ENCODE data around the gene SLC5A2.
A peak's percentile ranks its signal among the peaks of the same experiment; 100 is the strongest.

SLC5A2 gene

GRCh38 chr16:31504159-31504558 lies 21.2 kb downstream of the SLC5A2 start:
- no peaks in the 10 kb centered on the region for H3K9me3 ChIP-seq (ENCODE audit: insufficient read depth, low read length)
- peaks cover 6% of the 10 kb centered on the region; the same call in 1 of the 2 replicates for H4K20me1 ChIP-seq (ENCODE audit: insufficient read depth, low read length)
- no peak overlapping the region for H3K9ac ChIP-seq (ENCODE audit: low read length)
- H3K27me3 ChIP-seq (ENCODE audit: low read depth, low read length) = no peaks in the 10 kb centered on the region
- H3K4me1 ChIP-seq (ENCODE audit: low read length) = peaks cover 26% of the 10 kb centered on the region
- peaks cover 8% of the 10 kb centered on the region for H3K36me3 ChIP-seq (replicated peaks; ENCODE audit: low read depth, low read length)
- no peak for TF ChIP-seq EZH2phosphoT487 (IDR thresholded peaks at IDR 0.05; ENCODE audit: low read depth)
- no peak for TF ChIP-seq CTCF (IDR thresholded peaks at IDR 0.05; ENCODE audit: low read depth, low read length)
- no peak overlapping the region for H2AFZ ChIP-seq (ENCODE audit: low read depth, low read length)
- H3K4me3 ChIP-seq (ENCODE audit: low read length) = no peak overlapping the region
- H3K4me2 ChIP-seq (ENCODE audit: low read length) = no peak overlapping the region
- H3K79me2 ChIP-seq (ENCODE audit: low read length) = peaks cover 24% of the 10 kb centered on the region
- no peak overlapping the region for H3K27ac ChIP-seq (ENCODE audit: low read length)

- no peaks in the 10 kb centered on the region for H3K9me3 ChIP-seq (ENCODE audit: insufficient read depth, low read length)
- peaks cover 25% of the 10 kb centered on the region for H3K79me2 ChIP-seq (ENCODE audit: low read length)
- H3K27me3 ChIP-seq (ENCODE audit: low read depth, low read length) = no peaks in the 10 kb centered on the region
- no peak overlapping the region for H2AFZ ChIP-seq (ENCODE audit: low read depth, low read length)
- TF ChIP-seq CTCF (IDR thresholded peaks at IDR 0.05; ENCODE audit: low read depth, low read length) = no peak
- no peak for TF ChIP-seq EZH2phosphoT487 (IDR thresholded peaks at IDR 0.05; ENCODE audit: low read depth)
- H3K27ac ChIP-seq (ENCODE audit: low read length) = peak overlapping the region; percentile 46
- no peak overlapping the region for H3K4me3 ChIP-seq (ENCODE audit: low read length)
- peak overlapping the region; percentile 25; the same call in 1 of the 2 replicates for H3K4me2 ChIP-seq (ENCODE audit: low read length)
- peaks cover 6% of the 10 kb centered on the region; the same call in 1 of the 2 replicates for H4K20me1 ChIP-seq (ENCODE audit: insufficient read depth, low read length)
- H3K4me1 ChIP-seq (ENCODE audit: low read length) = peaks cover 27% of the 10 kb centered on the region
- H3K36me3 ChIP-seq (replicated peaks; ENCODE audit: low read depth, low read length) = peaks cover 4% of the 10 kb centered on the region
- no peak overlapping the region for H3K9ac ChIP-seq (ENCODE audit: low read length)
Measured at GRCh38 chr16:31505483-31505882, 22.6 kb downstream of the SLC5A2 start.

- Histone ChIP-seq H3K27ac (ENCODE audit: low read length) (peak overlapping the region; percentile 52; the same call in 1 of the 2 replicates), H3K4me2 (ENCODE audit: low read length) (peak overlapping the region; percentile 91), H2AFZ (ENCODE audit: low read depth, low read length) (no peak overlapping the region), H4K20me1 (ENCODE audit: insufficient read depth, low read length) (peaks cover 6% of the 10 kb centered on the region; the same call in 1 of the 2 replicates), H3K79me2 (ENCODE audit: low read length) (peaks cover 25% of the 10 kb centered on the region), H3K9me3 (ENCODE audit: insufficient read depth, low read length) (no peaks in the 10 kb centered on the region), H3K4me1 (ENCODE audit: low read length) (peaks cover 30% of the 10 kb centered on the region), H3K36me3 (replicated peaks; ENCODE audit: low read depth, low read length) (peaks cover 4% of the 10 kb centered on the region), H3K27me3 (ENCODE audit: low read depth, low read length) (no peaks in the 10 kb centered on the region), H3K4me3 (ENCODE audit: low read length) (peak overlapping the region; percentile 81), H3K9ac (ENCODE audit: low read length) (peak overlapping the region; percentile 79)
- no peak for TF ChIP-seq CTCF (IDR thresholded peaks at IDR 0.05; ENCODE audit: low read depth, low read length)
Measured at GRCh38 chr16:31507617-31507928, 24.6 kb downstream of the SLC5A2 start.

- Histone ChIP-seq H3K9ac (ENCODE audit: low read length) (peak within 1 kb of the TSS; percentile 79), H3K36me3 (replicated peaks; ENCODE audit: low read depth, low read length) (peaks cover 4% of the 10 kb centered on the region), H3K4me2 (ENCODE audit: low read length) (peak within 1 kb of the TSS; percentile 91), H3K79me2 (ENCODE audit: low read length) (peaks cover 25% of the 10 kb centered on the region), H3K9me3 (ENCODE audit: insufficient read depth, low read length) (no peaks in the 10 kb centered on the region), H3K27me3 (ENCODE audit: low read depth, low read length) (no peaks in the 10 kb centered on the region), H4K20me1 (ENCODE audit: insufficient read depth, low read length) (peaks cover 6% of the 10 kb centered on the region; the same call in 1 of the 2 replicates), H2AFZ (ENCODE audit: low read depth, low read length) (peak within 1 kb of the TSS; percentile 65), H3K27ac (ENCODE audit: low read length) (peak within 1 kb of the TSS; percentile 52), H3K4me3 (ENCODE audit: low read length) (peak within 1 kb of the TSS; percentile 81), H3K4me1 (ENCODE audit: low read length) (peaks cover 30% of the 10 kb centered on the region)
- TF ChIP-seq CTCF (IDR thresholded peaks at IDR 0.05; ENCODE audit: low read depth, low read length) = no peak
- no peak for TF ChIP-seq EZH2phosphoT487 (IDR thresholded peaks at IDR 0.05; ENCODE audit: low read depth)
Measured at GRCh38 chr16:31507929-31508705, 25.2 kb downstream of the SLC5A2 start, which contains the start of gene RUSF1. TSS of gene RUSF1 (minus strand) at chr16:31508391. CDS start at chr16:31508373, 18 bp downstream.
